A549 treated with CORT108297 at 1 μM for 4 hours (cell line): Measurements from ENCODE around the gene PTPN22. TPM values are rescaled to one million over a fixed set of nuclear protein-coding genes. Genes with fewer than 3 reads are reported as not detected.

ENCODE experiments used
- total RNA-seq: library from RNA; stranded (reverse); fragments of 200-300 nt; extraction: Qiagen RNA extraction; gene quantifications from 5 replicates; pipeline ENCODE4 v1.2.3, GENCODE V29; 2022

Gene PTPN22
- total RNA-seq: not detected in 5 replicates

DNA sequence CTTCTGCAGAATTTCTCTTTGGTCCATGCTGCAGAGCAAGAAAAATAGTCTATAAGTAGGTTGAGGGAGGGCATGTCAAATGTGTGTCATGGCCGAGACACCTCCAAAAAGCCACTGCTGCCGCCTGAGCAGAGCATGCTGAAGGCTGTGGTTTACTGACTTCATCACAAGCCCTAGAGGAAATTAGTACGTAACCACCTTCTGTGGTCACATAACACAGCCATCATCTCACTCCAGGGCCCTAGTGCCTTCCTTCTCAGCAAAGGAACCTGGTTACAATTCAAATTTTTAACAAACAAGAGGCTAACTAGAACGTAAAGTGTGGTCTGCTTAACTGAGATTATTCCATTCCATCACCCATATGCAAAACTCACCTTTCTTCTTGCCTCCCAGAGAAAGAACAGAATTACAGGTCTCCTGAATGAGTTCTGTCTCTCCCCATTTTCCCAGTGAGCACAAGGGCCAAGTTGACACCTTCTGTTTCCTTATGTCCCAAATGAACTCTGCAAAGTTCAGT lies at the start of gene PTPN22:
Gene PTPN22, minus strand, starts transcription at position 116 of the 517 bp plus-strand sequence.

DNA sequence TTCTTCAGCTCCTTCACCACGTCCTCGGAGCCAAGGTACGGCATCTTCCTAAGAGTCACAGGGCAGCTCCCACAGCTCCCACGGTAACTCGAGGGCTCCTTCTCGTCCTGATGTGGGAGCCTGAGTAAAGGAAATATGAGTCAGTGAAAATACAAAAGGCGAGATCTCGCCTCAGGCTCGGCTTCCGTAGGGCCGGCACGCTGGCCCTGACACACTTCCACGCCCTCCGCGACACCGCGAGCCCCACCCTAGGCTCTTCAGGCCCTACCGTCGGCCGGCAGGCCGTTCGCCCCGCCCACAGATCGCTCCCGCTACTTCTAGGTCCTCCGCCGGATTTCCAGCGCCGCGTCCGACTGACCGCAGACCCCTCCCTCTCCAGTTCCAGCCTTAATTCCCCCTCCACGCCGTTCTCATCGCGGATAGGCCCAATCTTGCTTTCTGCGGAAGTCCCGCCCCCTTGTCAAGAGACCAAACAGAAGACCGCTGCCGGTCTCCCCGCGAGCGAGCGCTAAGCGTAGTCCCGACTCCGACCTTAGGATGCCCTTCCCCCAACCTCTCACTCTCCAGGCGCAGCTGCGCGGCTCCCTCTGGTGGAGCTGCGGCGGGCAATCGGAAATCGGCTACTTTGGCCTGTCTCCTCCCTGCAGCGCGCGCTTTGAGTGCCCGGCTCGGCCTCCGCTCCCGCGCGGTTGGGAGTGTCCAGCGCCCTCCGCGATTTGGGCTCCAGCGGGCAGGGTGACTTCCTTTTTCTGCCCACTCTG lies 33.3 kb upstream of the PTPN22 start, which contains the start of the genes AP4B1 and DCLRE1B:
Gene AP4B1, minus strand, starts transcription at position 126 of the 761 bp plus-strand sequence. Its CDS starts 82 bp downstream, at position 44.
Gene DCLRE1B, plus strand, starts transcription at position 653 of the 761 bp plus-strand sequence. CDS start 261 bp downstream, outside the sequence.

DNA sequence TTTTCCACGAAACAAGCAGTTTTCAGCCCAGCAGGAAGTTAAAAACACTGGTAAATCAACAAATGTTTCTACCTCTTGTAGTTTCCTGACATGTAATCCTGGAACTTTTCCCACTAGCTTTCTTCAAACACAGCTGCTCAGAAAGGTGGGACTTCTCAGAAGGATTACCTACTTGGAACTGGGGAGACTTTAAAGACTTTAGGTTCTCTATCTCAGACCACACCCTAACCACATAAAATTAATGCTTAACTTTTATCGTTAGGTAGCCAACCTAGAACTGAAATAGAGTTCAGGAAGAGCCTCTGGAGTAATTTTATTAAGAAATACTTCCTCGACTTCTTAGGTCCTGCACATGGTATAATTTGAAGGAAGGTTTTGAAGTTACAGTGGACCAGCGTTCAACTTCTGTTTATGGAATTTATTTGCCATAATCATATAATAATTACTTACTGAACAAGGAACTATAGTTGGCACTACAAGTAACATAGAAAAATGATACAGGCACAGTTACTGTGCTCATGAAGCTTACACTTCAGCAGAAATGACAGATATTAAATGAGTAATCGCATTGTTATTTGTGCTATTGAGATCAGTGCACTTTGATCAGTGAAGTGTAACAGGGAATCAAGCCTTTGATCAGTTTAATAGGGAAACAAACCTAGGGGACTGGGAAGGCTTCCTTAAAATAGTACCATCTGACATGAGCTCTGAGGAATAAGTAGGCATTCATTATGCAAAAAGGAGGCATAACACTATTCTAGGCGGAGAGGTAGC lies 16.1 kb upstream of the PTPN22 start, which contains the start of gene BCL2L15:
Gene BCL2L15, minus strand, starts transcription at position 180 of the 774 bp plus-strand sequence. CDS start 206 bp downstream, outside the sequence.

DNA sequence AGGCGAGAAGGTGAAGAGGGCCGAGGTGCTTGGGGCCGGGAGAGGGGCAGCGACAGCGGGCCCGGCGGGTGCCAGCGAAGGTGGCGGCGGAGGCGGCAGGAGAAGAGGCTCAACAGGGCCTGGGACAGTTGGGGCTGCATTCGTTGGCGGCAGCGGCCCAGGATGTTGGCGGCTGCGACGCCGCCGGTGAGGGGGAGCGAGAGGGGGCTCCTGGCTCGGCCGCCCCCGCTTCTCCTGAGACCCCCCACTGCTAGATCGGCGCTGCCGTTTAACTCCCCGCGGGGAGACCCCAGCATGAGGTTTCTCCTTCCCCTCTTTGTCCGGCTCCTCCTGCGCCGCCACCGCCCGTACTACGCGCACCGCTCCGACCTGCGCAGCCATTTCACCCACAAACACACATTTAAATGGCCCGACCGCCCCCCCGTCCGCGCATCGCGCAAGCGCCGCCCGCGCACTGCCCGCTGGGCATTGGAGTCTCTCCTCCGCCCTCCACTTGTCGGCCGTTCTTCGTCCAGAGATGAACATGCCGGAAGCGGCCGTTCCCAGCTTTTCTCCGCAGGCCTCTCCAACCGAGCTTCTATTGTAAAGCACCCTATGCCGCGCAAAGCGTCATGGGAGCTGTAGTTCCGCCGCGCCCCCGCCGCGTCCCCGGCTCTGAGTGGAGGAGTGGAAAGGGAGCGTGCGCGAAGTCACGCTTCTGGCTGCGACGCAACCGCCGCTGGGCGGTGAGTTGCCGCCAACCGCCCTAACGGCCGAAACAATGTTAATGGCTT lies 59.4 kb downstream of the PTPN22 start, which contains the start of gene RSBN1:
Gene RSBN1, minus strand, starts transcription at position 589 of the 773 bp plus-strand sequence. Its CDS starts 64 bp downstream, at position 525.

Other genes starting within 250 kb of the PTPN22 start
- gene PHTF1, start 112.2 kb downstream of the PTPN22 start, total RNA-seq: 14.8 to 16.0 TPM (median 15.6 TPM) in 5 replicates
- 3.6 to 4.5 TPM (median 3.9 TPM) in 5 replicates for gene RSBN1, start 59.2 kb downstream of the PTPN22 start, total RNA-seq
- gene BCL2L15, start 15.9 kb upstream of the PTPN22 start, total RNA-seq: 0.44 to 1.2 TPM (median 0.58 TPM) in 5 replicates
- 8.5 to 10.3 TPM (median 9.4 TPM) in 5 replicates for gene AP4B1, start 33.1 kb upstream of the PTPN22 start, total RNA-seq
- gene DCLRE1B, start 33.6 kb upstream of the PTPN22 start, total RNA-seq: 8.3 to 9.9 TPM (median 9.5 TPM) in 5 replicates
- 13.1 to 17.8 TPM (median 15.2 TPM) in 5 replicates for gene HIPK1, start 57.6 kb upstream of the PTPN22 start, total RNA-seq
- gene OLFML3, start 107.8 kb upstream of the PTPN22 start, total RNA-seq: 3.7 to 4.0 TPM (median 3.8 TPM) in 5 replicates